Testis (tissue), 2 donors: Measurements from ENCODE around the gene CST1.

ENCODE experiments used
- CTCF ChIP-seq, 3 experiments: fragments of 450-650 bp in 2 of 3; fragments of 200-600 bp in 1 of 3; sonication (generic) in 1 of 3; IDR thresholded peaks; one replicate each; pipeline ENCODE4 v1.5.1; 2016 to 2019; ENCODE audit warnings: antibody characterized with exemption in 3 of 3, mild to moderate bottlenecking in 2 of 3, moderate library complexity in 1 of 3
- POLR2A ChIP-seq: fragments of 450-650 bp; IDR thresholded peaks from one replicate; pipeline ENCODE4 v1.6.1; 2017; ENCODE audit warnings: antibody characterized with exemption, mild to moderate bottlenecking, moderate library complexity

DNA sequence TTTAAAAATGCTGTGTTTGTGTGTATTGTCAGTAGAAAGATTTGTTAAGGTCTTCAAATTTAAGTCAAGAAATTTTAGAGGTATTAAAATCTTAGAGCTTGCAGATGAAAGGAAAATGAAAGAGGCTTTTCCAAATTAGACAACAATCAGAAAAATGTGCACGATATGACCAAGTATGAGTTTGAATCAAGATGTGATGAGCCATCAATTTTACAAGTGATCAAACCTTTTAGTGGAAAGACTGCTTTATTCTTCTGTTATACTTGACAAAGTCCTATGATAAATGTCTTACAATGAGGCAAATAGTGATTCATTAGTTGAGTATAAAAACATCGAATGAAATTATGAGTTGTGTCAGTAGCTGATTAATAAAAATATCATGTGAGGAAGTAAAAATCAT is 19.6 kb upstream of the CST1 start:
- TF ChIP-seq CTCF (IDR thresholded peaks at IDR 0.05) (no peak), POLR2A (no peak)
